Activated naive CD4-positive, alpha-beta T cell treated with anti-CD3 and anti-CD28 coated beads, Interleukin-2, amount 50 U/mL, for 72 hours (primary cell): Measurements from ENCODE around the gene DLGAP1. TPM values are rescaled to one million over a fixed set of nuclear protein-coding genes. Genes with fewer than 3 reads are reported as not detected.

Experiments used
- ATAC-seq, 2 donors: fragments of 150-1000 bp; cut with Tn5 transposase; 2 replicates each; pipeline ENCODE4 v1.10.0; 2021; ENCODE audit warnings: mild to moderate bottlenecking in 2 of 2, moderate library complexity in 2 of 2
- DNase-seq, 2 donors: peaks; one replicate each; pipeline ENCODE4 v3.0.0; 2021 to 2022; ENCODE audit warnings: low spot score in 2 of 2
- H3K27ac Mint-ChIP-seq, 2 donors: one replicate each; pipeline ENCODE4 v1.8.0; 2022; ENCODE audit warnings: mild to moderate bottlenecking in 2 of 2, mixed read lengths in 2 of 2
- H3K36me3 Mint-ChIP-seq, 2 donors: one replicate each; pipeline ENCODE4 v1.8.0; 2022; ENCODE audit warnings: mixed read lengths in 2 of 2
- H3K9me3 Mint-ChIP-seq, 2 donors: one replicate each; pipeline ENCODE4 v1.8.0; 2022; ENCODE audit warnings: mixed read lengths in 2 of 2
- total RNA-seq, 2 donors: library from RNA; stranded (reverse); gene quantifications; one replicate each; pipeline ENCODE4 v1.2.3, GENCODE V29; 2022

DLGAP1 gene
- total RNA-seq, 2 donors from 2014 or later: not detected

GRCh38 chr18:3984163-3984757 is 470.8 kb downstream of the DLGAP1 start:
- peaks cover 0 to 3% of the 10 kb centered on the region in 2 donors for H3K36me3 Mint-ChIP-seq
- ATAC-seq (peak in 1 of 2 donors; percentile 57), DNase-seq (no peak)
- peak overlapping the region in 1 of 2 donors; percentile 13 for H3K27ac Mint-ChIP-seq
- peaks cover 2 to 8% of the 10 kb centered on the region in 2 donors for H3K9me3 Mint-ChIP-seq

- DNase-seq (no peak), ATAC-seq (no peak)
- peaks cover 9 to 10% of the 10 kb centered on the region in 2 donors for H3K9me3 Mint-ChIP-seq
- no peak overlapping the region for H3K27ac Mint-ChIP-seq
- peaks cover 0 to 9% of the 10 kb centered on the region in 2 donors for H3K36me3 Mint-ChIP-seq
Observed at GRCh38 chr18:3983351-3983969, 471.6 kb downstream of the DLGAP1 start.

GRCh38 chr18:3982541-3982940 is 472.6 kb downstream of the DLGAP1 start:
- DNase-seq (no peak), ATAC-seq (no peak)
- Mint-ChIP-seq H3K36me3 (peaks cover 0 to 12% of the 10 kb centered on the region in 2 donors), H3K9me3 (peaks cover 10 to 12% of the 10 kb centered on the region in 2 donors), H3K27ac (no peak overlapping the region)

GRCh38 chr18:3979024-3979423 is 476.1 kb downstream of the DLGAP1 start:
- no peak overlapping the region for H3K27ac Mint-ChIP-seq
- H3K36me3 Mint-ChIP-seq: peaks cover 0 to 12% of the 10 kb centered on the region in 2 donors
- DNase-seq: no peak
- ATAC-seq: no peak
- H3K9me3 Mint-ChIP-seq: peaks cover 5 to 12% of the 10 kb centered on the region in 2 donors

- H3K36me3 Mint-ChIP-seq: peaks cover 0 to 2% of the 10 kb centered on the region in 2 donors
- H3K9me3 Mint-ChIP-seq: peaks cover 0 to 2% of the 10 kb centered on the region in 2 donors
- no peak for DNase-seq
- H3K27ac Mint-ChIP-seq: no peak overlapping the region
- ATAC-seq: no peak
Observed at GRCh38 chr18:3973191-3973850, 481.8 kb downstream of the DLGAP1 start.

GRCh38 chr18:3972291-3972930 is 482.7 kb downstream of the DLGAP1 start:
- no peak for DNase-seq
- ATAC-seq: no peak
- Mint-ChIP-seq H3K36me3 (no peaks in the 10 kb centered on the region), H3K9me3 (no peaks in the 10 kb centered on the region), H3K27ac (no peak overlapping the region)

GRCh38 chr18:3970929-3971328 is 484.2 kb downstream of the DLGAP1 start:
- ATAC-seq (no peak), DNase-seq (no peak)
- H3K27ac Mint-ChIP-seq: no peak overlapping the region
- no peaks in the 10 kb centered on the region for H3K36me3 Mint-ChIP-seq
- H3K9me3 Mint-ChIP-seq: no peaks in the 10 kb centered on the region

GRCh38 chr18:3967359-3968180 is 487.5 kb downstream of the DLGAP1 start:
- no peak for DNase-seq
- ATAC-seq: no peak
- Mint-ChIP-seq H3K36me3 (no peaks in the 10 kb centered on the region), H3K27ac (no peak overlapping the region), H3K9me3 (no peaks in the 10 kb centered on the region)

GRCh38 chr18:3966642-3967358 is 488.3 kb downstream of the DLGAP1 start:
- DNase-seq: no peak
- ATAC-seq: no peak
- no peaks in the 10 kb centered on the region for H3K9me3 Mint-ChIP-seq
- H3K27ac Mint-ChIP-seq: no peak overlapping the region
- H3K36me3 Mint-ChIP-seq: no peaks in the 10 kb centered on the region

- DNase-seq: no peak
- Mint-ChIP-seq H3K36me3 (no peaks in the 10 kb centered on the region), H3K9me3 (no peaks in the 10 kb centered on the region), H3K27ac (no peak overlapping the region)
- ATAC-seq: no peak
Observed at GRCh38 chr18:3966246-3966641, 488.9 kb downstream of the DLGAP1 start.

- DNase-seq (no peak), ATAC-seq (no peak)
- no peaks in the 10 kb centered on the region for H3K9me3 Mint-ChIP-seq
- H3K36me3 Mint-ChIP-seq: no peaks in the 10 kb centered on the region
- H3K27ac Mint-ChIP-seq: no peak overlapping the region
Observed at GRCh38 chr18:3960977-3961376, 494.1 kb downstream of the DLGAP1 start.

- no peak overlapping the region for H3K27ac Mint-ChIP-seq
- no peaks in the 10 kb centered on the region for H3K9me3 Mint-ChIP-seq
- ATAC-seq: no peak
- no peak for DNase-seq
- no peaks in the 10 kb centered on the region for H3K36me3 Mint-ChIP-seq
Observed at GRCh38 chr18:3960142-3960541, 495.0 kb downstream of the DLGAP1 start.

- H3K36me3 Mint-ChIP-seq: no peaks in the 10 kb centered on the region
- no peak for ATAC-seq
- no peak for DNase-seq
- peaks cover 0 to 5% of the 10 kb centered on the region in 2 donors for H3K9me3 Mint-ChIP-seq
- H3K27ac Mint-ChIP-seq: no peak overlapping the region
Observed at GRCh38 chr18:3952031-3952430, 503.1 kb downstream of the DLGAP1 start.

GRCh38 chr18:3950668-3951404 is 504.3 kb downstream of the DLGAP1 start:
- no peak overlapping the region for H3K27ac Mint-ChIP-seq
- peaks cover 0 to 5% of the 10 kb centered on the region in 2 donors for H3K9me3 Mint-ChIP-seq
- no peak for DNase-seq
- ATAC-seq: no peak
- H3K36me3 Mint-ChIP-seq: no peaks in the 10 kb centered on the region

- H3K36me3 Mint-ChIP-seq: no peaks in the 10 kb centered on the region
Observed at GRCh38 chr18:3948958-3949357, 506.1 kb downstream of the DLGAP1 start.

More at GRCh38 chr18:3948958-3949357, 506.1 kb downstream of the DLGAP1 start:
- ATAC-seq (no peak), DNase-seq (no peak)
- Mint-ChIP-seq H3K9me3 (no peaks in the 10 kb centered on the region), H3K27ac (no peak overlapping the region)
